Measurements from ENCODE around the gene TNRC6C. TPM values are rescaled to one million over a fixed set of nuclear protein-coding genes. Genes with fewer than 3 reads are reported as not detected.

TNRC6C gene
- total and polyA plus RNA-seq, 9 of the 15 experiments (the other 6 are each of a cell fraction or from before 2014, with no cell fraction given): 0.20 to 4.9 (median 2.3) TPM

- Histone ChIP-seq H3K4me3 (no peak overlapping the region), H2AFZ (ENCODE audit: low read depth, low read length) (no peak overlapping the region), H3K27me3 (ENCODE audit: control insufficient read depth in 2 of 2, insufficient read depth in 2 of 2, low read length in 2 of 2) (no peaks in the 10 kb centered on the region), H3K9me1 (ENCODE audit: control insufficient read depth, insufficient read depth, low read length) (no peaks in the 10 kb centered on the region), H3K9ac (ENCODE audit: insufficient read depth in 1 of 2, low read depth in 2 of 2, low read length in 2 of 2) (peak overlapping the region in 1 of 2 experiments; percentile 31; a peak in 1 of 4 replicates), H3K36me3 (ENCODE audit: control insufficient read depth, insufficient read depth, low read length) (peaks cover 92% of the 10 kb centered on the region), H3K79me2 (ENCODE audit: control insufficient read depth, insufficient read depth, low read length) (peaks cover 40% of the 10 kb centered on the region), H3K9me3 (replicated peaks; ENCODE audit: control insufficient read depth, insufficient read depth, low read depth, low read length) (no peaks in the 10 kb centered on the region), H3K4me2 (ENCODE audit: insufficient read depth, low read length) (no peak overlapping the region), H3K4me1 (replicated peaks in 1 of 2; ENCODE audit: control insufficient read depth in 2 of 2, insufficient read depth in 2 of 2, low read length in 2 of 2) (peaks cover 0 to 71% of the 10 kb centered on the region in 2 experiments; a peak in 3 of 5 replicates), H3K27ac (ENCODE audit: extremely low read depth, low read depth, low read length) (no peak overlapping the region), H4K20me1 (replicated peaks; ENCODE audit: control insufficient read depth, insufficient read depth, low read length) (peaks cover 2% of the 10 kb centered on the region; the same call in 1 of the 2 replicates)
- CTCF ChIA-PET (ENCODE audit: low intra/inter-chr PET ratio): interaction anchor here (0.6 kb wide), 1 partner anchor 104 kb away, joined by 3 read pairs; no protein-coding TSS in a partner anchor
- POLR2A ChIA-PET: interaction anchor here (0.6 to 2.4 kb wide), 3 partner anchors 10 to 106 kb away, joined by 3 to 6 read pairs (median 4); partner anchors contain the start of gene TMC8
- 96% methylated on average over 11 of the region's 13 CpGs for WGBS (ENCODE audit: insufficient coverage, low coverage, missing lambda C conversion rate)
- TF ChIP-seq RBFOX2 (IDR thresholded peaks at IDR 0.05; ENCODE audit: low read depth, low read length) (peak; percentile 16), ZNF644 (tag; IDR thresholded peaks at IDR 0.05; ENCODE audit: low read depth) (no peak), POLR2G (IDR thresholded peaks at IDR 0.05; ENCODE audit: low read depth, low read length) (0 out of 2 replicates have a peak, but pooled peaks have one; percentile 29), NCOR1 (IDR thresholded peaks at IDR 0.05) (no peak), USF1 (CRISPR knock-in tag; IDR thresholded peaks at IDR 0.05) (no peak), ETV6 (IDR thresholded peaks at IDR 0.05; ENCODE audit: borderline replicate concordance in 1 of 2, low read depth in 2 of 2, low read length in 1 of 2) (no peak), ETV6 (CRISPR knock-in tag; IDR thresholded peaks at IDR 0.05; ENCODE audit: borderline replicate concordance) (no peak), TCFL5 (CRISPR knock-in tag; conservative IDR thresholded peaks at IDR 0.05) (no peak), EZH2 (IDR thresholded peaks at IDR 0.05; ENCODE audit: borderline replicate concordance, low read depth, low read length) (no peak), SPI1 (IDR thresholded peaks at IDR 0.05; ENCODE audit: borderline replicate concordance, low read depth, low read length) (no peak)
- intact Hi-C loops (cut with micrococcal nuclease) (no loop called here), in situ Hi-C loops (cut with MboI) (no loop called here)
- FAIRE-seq (no peak), ATAC-seq (no peak), DNase-seq (ENCODE audit: extremely low read depth in 1 of 4, low spot score in 3 of 4) (no peak)
- no TSS peak for BruUV-seq (replicated peaks)
These were observed 162.0 kb downstream of the TNRC6C start for GRCh38 chr17:78120537-78120936.
